ENCODE results near the gene SYMPK. TPM values are rescaled to one million over a fixed set of nuclear protein-coding genes. Genes with fewer than 3 reads are reported as not detected.

Gene SYMPK
- total RNA-seq, 1 experiment from 2014 or later: 86.2 TPM

DNA sequence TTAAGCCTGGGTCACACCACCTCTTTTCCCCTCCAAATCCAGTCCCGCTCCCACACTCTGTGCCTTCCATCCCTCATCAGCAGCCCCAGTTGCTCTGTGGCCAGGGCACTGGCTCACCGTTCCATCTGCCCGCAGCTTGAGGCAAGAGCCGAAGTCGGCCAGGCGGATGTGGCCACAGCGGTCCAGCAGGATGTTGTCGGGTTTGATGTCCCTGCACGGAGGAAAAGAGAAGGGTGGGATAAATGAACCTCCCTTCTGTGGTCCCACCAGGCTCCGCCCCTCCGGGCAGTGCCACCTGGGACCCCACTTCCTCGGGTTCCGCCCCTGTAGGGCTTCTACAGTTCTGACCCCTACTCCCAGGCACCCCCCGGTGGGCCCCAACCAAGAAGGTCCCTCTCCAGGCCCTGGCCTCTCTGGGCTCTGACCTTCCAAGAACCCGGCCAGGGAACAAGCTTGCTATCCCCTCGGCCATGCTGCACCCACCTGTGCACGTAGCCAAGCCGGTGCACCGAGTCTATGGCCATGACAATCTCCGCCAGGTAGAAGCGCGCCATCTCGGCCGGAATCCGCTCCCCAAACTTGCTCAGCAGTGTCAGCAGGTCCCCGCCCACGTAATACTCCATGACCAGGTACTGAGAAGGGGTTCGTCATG lies 84.8 kb downstream of the SYMPK start:
- H3K4me3 Mint-ChIP-seq (ENCODE audit: unreplicated experiment): no peak overlapping the region
- BruUV-seq (replicated peaks): no TSS peak
- ChIA-PET POLR2A (interaction anchor here (0.6 kb wide), 1 partner anchor 9 kb away, joined by 3 read pairs; no protein-coding TSS in a partner anchor), CTCF (interaction anchor here (0.6 to 2.2 kb wide), 2 partner anchors 17 to 21 kb away, joined by 3 to 7 read pairs; no protein-coding TSS in a partner anchor)
- TF ChIP-seq, protein P1, sequence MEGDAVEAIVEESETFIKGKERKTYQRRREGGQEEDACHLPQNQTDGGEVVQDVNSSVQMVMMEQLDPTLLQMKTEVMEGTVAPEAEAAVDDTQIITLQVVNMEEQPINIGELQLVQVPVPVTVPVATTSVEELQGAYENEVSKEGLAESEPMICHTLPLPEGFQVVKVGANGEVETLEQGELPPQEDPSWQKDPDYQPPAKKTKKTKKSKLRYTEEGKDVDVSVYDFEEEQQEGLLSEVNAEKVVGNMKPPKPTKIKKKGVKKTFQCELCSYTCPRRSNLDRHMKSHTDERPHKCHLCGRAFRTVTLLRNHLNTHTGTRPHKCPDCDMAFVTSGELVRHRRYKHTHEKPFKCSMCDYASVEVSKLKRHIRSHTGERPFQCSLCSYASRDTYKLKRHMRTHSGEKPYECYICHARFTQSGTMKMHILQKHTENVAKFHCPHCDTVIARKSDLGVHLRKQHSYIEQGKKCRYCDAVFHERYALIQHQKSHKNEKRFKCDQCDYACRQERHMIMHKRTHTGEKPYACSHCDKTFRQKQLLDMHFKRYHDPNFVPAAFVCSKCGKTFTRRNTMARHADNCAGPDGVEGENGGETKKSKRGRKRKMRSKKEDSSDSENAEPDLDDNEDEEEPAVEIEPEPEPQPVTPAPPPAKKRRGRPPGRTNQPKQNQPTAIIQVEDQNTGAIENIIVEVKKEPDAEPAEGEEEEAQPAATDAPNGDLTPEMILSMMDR (IDR thresholded peaks at IDR 0.05; ENCODE audit: unreplicated experiment): no peak
- no peak overlapping the region for H3K27ac Mint-ChIP-seq (ENCODE audit: low read depth, unreplicated experiment)
- H3K9me3 Mint-ChIP-seq (ENCODE audit: unreplicated experiment): no peaks in the 10 kb centered on the region
- H3K36me3 Mint-ChIP-seq (ENCODE audit: insufficient read depth, unreplicated experiment): peaks cover 35% of the 10 kb centered on the region
- peaks cover 19% of the 10 kb centered on the region for H3K4me1 Mint-ChIP-seq (ENCODE audit: insufficient read depth, unreplicated experiment)
- DNase-seq (ENCODE audit: unreplicated experiment): no peak
- intact Hi-C loops (cut with micrococcal nuclease): no loop called here
- no peaks in the 10 kb centered on the region for H3K27me3 Mint-ChIP-seq (ENCODE audit: insufficient read depth, unreplicated experiment)

DNA sequence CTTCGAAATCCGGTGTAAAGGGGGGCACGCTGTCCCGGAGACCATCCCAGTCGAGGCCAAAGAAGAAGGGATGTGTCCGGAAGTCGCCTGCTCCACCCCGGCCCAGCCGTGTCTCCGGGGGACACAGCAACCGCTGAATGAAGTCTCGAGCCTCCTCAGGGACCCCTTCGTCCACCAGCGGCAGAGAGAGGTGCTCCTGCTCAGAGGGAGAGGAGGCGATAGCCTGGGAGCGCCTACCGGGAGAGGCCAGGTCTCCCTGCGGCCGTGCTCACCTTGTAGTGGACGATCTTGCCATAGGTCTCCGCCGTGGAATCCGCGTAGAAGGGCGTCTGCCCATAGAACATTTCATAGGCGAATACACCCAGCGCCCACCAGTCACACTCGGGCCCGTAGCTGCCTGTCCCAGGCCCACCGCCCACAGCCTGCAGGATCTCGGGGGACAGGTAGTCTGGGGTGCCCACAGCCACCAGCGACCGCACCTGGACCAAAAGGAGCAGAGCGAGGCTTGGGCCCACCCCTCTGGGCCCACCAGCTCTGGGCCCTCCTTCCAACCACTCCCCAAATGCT lies 85.5 kb downstream of the SYMPK start:
- POLR2A ChIA-PET: interaction anchor here (0.6 kb wide), 1 partner anchor 9 kb away, joined by 3 read pairs; no protein-coding TSS in a partner anchor
- CTCF ChIA-PET: interaction anchor here (0.6 to 2.2 kb wide), 2 partner anchors 17 to 22 kb away, joined by 3 to 7 read pairs; no protein-coding TSS in a partner anchor
- BruUV-seq (replicated peaks): no TSS peak
- no peak overlapping the region for H3K4me3 Mint-ChIP-seq (ENCODE audit: unreplicated experiment)
- peaks cover 35% of the 10 kb centered on the region for H3K36me3 Mint-ChIP-seq (ENCODE audit: insufficient read depth, unreplicated experiment)
- no peak overlapping the region for H3K27ac Mint-ChIP-seq (ENCODE audit: low read depth, unreplicated experiment)
- intact Hi-C loops (cut with micrococcal nuclease): no loop called here
- H3K9me3 Mint-ChIP-seq (ENCODE audit: unreplicated experiment): no peaks in the 10 kb centered on the region
- no peak for DNase-seq (ENCODE audit: unreplicated experiment)
- TF ChIP-seq, protein P1 (IDR thresholded peaks at IDR 0.05; ENCODE audit: unreplicated experiment): no peak
- H3K4me1 Mint-ChIP-seq (ENCODE audit: insufficient read depth, unreplicated experiment): peaks cover 17% of the 10 kb centered on the region
- no peaks in the 10 kb centered on the region for H3K27me3 Mint-ChIP-seq (ENCODE audit: insufficient read depth, unreplicated experiment)

DNA sequence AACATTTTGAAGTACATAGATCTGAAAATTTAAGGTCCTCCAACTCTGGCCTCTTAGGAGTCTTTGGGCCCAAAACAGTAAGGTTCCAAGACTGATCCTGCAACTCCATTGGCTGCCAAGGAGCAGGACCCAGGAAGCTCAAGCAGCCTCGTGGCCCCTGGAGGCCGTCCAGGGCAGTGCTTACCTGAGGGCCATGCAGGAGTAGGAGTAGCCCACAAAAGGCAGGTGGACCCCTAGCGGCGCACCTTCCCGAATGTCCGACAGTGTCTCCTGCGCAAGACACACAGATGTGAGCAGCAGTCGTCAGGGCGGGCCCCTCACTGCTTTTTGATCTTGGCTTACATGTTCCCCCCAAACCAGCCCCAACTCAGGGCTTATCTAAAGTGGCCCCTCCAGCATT lies 88.2 kb downstream of the SYMPK start:
- H3K36me3 Mint-ChIP-seq (ENCODE audit: insufficient read depth, unreplicated experiment): peaks cover 47% of the 10 kb centered on the region
- no TSS peak for BruUV-seq (replicated peaks)
- intact Hi-C loops (cut with micrococcal nuclease): no loop called here
- CTCF ChIA-PET: interaction anchor here (0.6 kb wide), 1 partner anchor 8 kb away, joined by 3 read pairs; no protein-coding TSS in a partner anchor
- H3K27ac Mint-ChIP-seq (ENCODE audit: low read depth, unreplicated experiment): no peak overlapping the region
- POLR2A ChIA-PET: no interaction called here
- peaks cover 22% of the 10 kb centered on the region for H3K4me1 Mint-ChIP-seq (ENCODE audit: insufficient read depth, unreplicated experiment)
- no peak overlapping the region for H3K4me3 Mint-ChIP-seq (ENCODE audit: unreplicated experiment)
- no peaks in the 10 kb centered on the region for H3K9me3 Mint-ChIP-seq (ENCODE audit: unreplicated experiment)
- TF ChIP-seq, protein P1 (IDR thresholded peaks at IDR 0.05; ENCODE audit: unreplicated experiment): no peak
- DNase-seq (ENCODE audit: unreplicated experiment): no peak
- no peaks in the 10 kb centered on the region for H3K27me3 Mint-ChIP-seq (ENCODE audit: insufficient read depth, unreplicated experiment)

DNA sequence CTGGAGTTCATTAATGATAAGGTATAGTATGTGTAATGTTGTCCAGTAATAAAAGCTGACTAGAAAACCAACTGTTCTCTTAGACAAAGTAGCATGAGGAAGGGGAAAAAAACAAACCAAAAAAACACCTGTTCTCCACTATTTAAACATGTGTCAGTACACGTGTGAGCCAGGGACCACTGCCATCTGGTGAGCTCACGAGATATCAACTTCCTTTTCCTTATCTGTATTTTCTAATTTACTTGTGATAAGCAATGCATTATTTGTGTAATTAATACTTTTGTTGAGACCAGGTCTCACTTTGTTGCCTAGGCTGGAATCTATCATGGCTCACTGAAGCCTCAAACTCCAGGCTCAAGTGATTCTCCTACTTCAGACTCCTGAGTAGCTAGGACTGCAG lies 89.6 kb downstream of the SYMPK start:
- TF ChIP-seq, protein P1 (IDR thresholded peaks at IDR 0.05; ENCODE audit: unreplicated experiment): no peak
- no peak overlapping the region for H3K4me3 Mint-ChIP-seq (ENCODE audit: unreplicated experiment)
- POLR2A ChIA-PET: interaction anchor here (0.8 to 2.7 kb wide), 2 partner anchors 9 to 56 kb away, joined by 3 to 15 read pairs; partner anchors contain the start of gene DMPK
- CTCF ChIA-PET: interaction anchor here (1.0 to 1.5 kb wide), 3 partner anchors 18 to 57 kb away, joined by 3 to 6 read pairs (median 3); no protein-coding TSS in a partner anchor
- H3K36me3 Mint-ChIP-seq (ENCODE audit: insufficient read depth, unreplicated experiment): peaks cover 45% of the 10 kb centered on the region
- BruUV-seq (replicated peaks): no TSS peak
- no peaks in the 10 kb centered on the region for H3K9me3 Mint-ChIP-seq (ENCODE audit: unreplicated experiment)
- intact Hi-C loops (cut with micrococcal nuclease): no loop called here
- H3K4me1 Mint-ChIP-seq (ENCODE audit: insufficient read depth, unreplicated experiment): peaks cover 12% of the 10 kb centered on the region
- no peaks in the 10 kb centered on the region for H3K27me3 Mint-ChIP-seq (ENCODE audit: insufficient read depth, unreplicated experiment)
- DNase-seq (ENCODE audit: unreplicated experiment): no peak
- H3K27ac Mint-ChIP-seq (ENCODE audit: low read depth, unreplicated experiment): no peak overlapping the region

All from MCF 10A (cell line).